ENCODE results near the gene PRSS21. TPM values are rescaled to one million over a fixed set of nuclear protein-coding genes. Genes with fewer than 3 reads are reported as not detected.

The PRSS21 gene
- total RNA-seq, 2 experiments from 2014 or later, result 68.7 to 69.6 TPM

- DNase-seq (ENCODE audit: low spot score), result no peak
- POLR2A ChIA-PET, result no interaction called here
Observed at GRCh38 chr16:2860826-2861567, 44.0 kb downstream of the PRSS21 start.

GRCh38 chr16:2865651-2866050, 48.6 kb downstream of the PRSS21 start:
- Histone ChIP-seq H2AFZ (ENCODE audit: low read length) (no peak overlapping the region), H3K79me2 (ENCODE audit: insufficient read depth, low read depth, low read length) (no peaks in the 10 kb centered on the region), H3K9me3 (ENCODE audit: low read length) (no peaks in the 10 kb centered on the region), H3K36me3 (ENCODE audit: insufficient read depth, low read length) (no peaks in the 10 kb centered on the region), H3K4me1 (ENCODE audit: insufficient read depth, low read length, poor library complexity, severe bottlenecking) (peaks cover 7% of the 10 kb centered on the region), H3K27ac (ENCODE audit: low read depth, low read length, poor library complexity, severe bottlenecking) (no peak overlapping the region), H3K9me2 (ENCODE audit: insufficient read depth, low read length) (no peaks in the 10 kb centered on the region), H3K4me3 (ENCODE audit: low read depth, low read length, poor library complexity, severe bottlenecking) (no peak overlapping the region), H3K4me2 (ENCODE audit: low read length) (no peak overlapping the region), H4K20me1 (ENCODE audit: insufficient read depth, low read length) (no peaks in the 10 kb centered on the region)
- no TSS peak for BruUV-seq (replicated peaks)
- TF ChIP-seq EZH2phosphoT487 (IDR thresholded peaks at IDR 0.05; ENCODE audit: borderline replicate concordance, low read depth, low read length) (no peak), CTCF (conservative IDR thresholded peaks at IDR 0.05; ENCODE audit: low read length) (no peak)
- ChIA-PET CTCF (ENCODE audit: unreplicated experiment) (interaction anchor here (0.6 kb wide), 1 partner anchor 71 kb away, joined by 3 read pairs; no protein-coding TSS in a partner anchor), POLR2A (no interaction called here)
- DNase-seq (ENCODE audit: low spot score), result no peak
- intact Hi-C loops (cut with micrococcal nuclease; ENCODE audit: unreplicated experiment), result no loop called here

More at GRCh38 chr16:2860826-2861567, 44.0 kb downstream of the PRSS21 start:
- CTCF ChIA-PET (ENCODE audit: unreplicated experiment), result no interaction called here
- BruUV-seq (replicated peaks), result no TSS peak
- no peaks in the 10 kb centered on the region for H3K9me3 ChIP-seq (ENCODE audit: low read length)
- H3K4me3 ChIP-seq (ENCODE audit: low read depth, low read length, poor library complexity, severe bottlenecking), result no peak overlapping the region
- no peak for TF ChIP-seq CTCF (conservative IDR thresholded peaks at IDR 0.05; ENCODE audit: low read length)
- no peak for TF ChIP-seq EZH2phosphoT487 (IDR thresholded peaks at IDR 0.05; ENCODE audit: borderline replicate concordance, low read depth, low read length)
- intact Hi-C loops (cut with micrococcal nuclease; ENCODE audit: unreplicated experiment), result no loop called here
- H2AFZ ChIP-seq (ENCODE audit: low read length), result no peak overlapping the region
- no peaks in the 10 kb centered on the region for H3K9me2 ChIP-seq (ENCODE audit: insufficient read depth, low read length)
- H3K79me2 ChIP-seq (ENCODE audit: insufficient read depth, low read depth, low read length), result no peaks in the 10 kb centered on the region
- H3K4me2 ChIP-seq (ENCODE audit: low read length), result no peak overlapping the region
- no peaks in the 10 kb centered on the region for H3K4me1 ChIP-seq (ENCODE audit: insufficient read depth, low read length, poor library complexity, severe bottlenecking)
- H3K36me3 ChIP-seq (ENCODE audit: insufficient read depth, low read length), result no peaks in the 10 kb centered on the region
- no peak overlapping the region for H3K27ac ChIP-seq (ENCODE audit: low read depth, low read length, poor library complexity, severe bottlenecking)
- no peaks in the 10 kb centered on the region for H4K20me1 ChIP-seq (ENCODE audit: insufficient read depth, low read length)

GRCh38 chr16:2866431-2866830, 49.4 kb downstream of the PRSS21 start:
- peaks cover 7% of the 10 kb centered on the region for H3K4me1 ChIP-seq (ENCODE audit: insufficient read depth, low read length, poor library complexity, severe bottlenecking)
- no peaks in the 10 kb centered on the region for H3K9me2 ChIP-seq (ENCODE audit: insufficient read depth, low read length)
- H3K36me3 ChIP-seq (ENCODE audit: insufficient read depth, low read length), result no peaks in the 10 kb centered on the region
- POLR2A ChIA-PET, result no interaction called here
- no peak overlapping the region for H3K4me2 ChIP-seq (ENCODE audit: low read length)
- TF ChIP-seq EZH2phosphoT487 (IDR thresholded peaks at IDR 0.05; ENCODE audit: borderline replicate concordance, low read depth, low read length), result no peak
- no peak for TF ChIP-seq CTCF (conservative IDR thresholded peaks at IDR 0.05; ENCODE audit: low read length)
- H4K20me1 ChIP-seq (ENCODE audit: insufficient read depth, low read length), result no peaks in the 10 kb centered on the region
- H2AFZ ChIP-seq (ENCODE audit: low read length), result no peak overlapping the region
- H3K9me3 ChIP-seq (ENCODE audit: low read length), result no peaks in the 10 kb centered on the region
- H3K4me3 ChIP-seq (ENCODE audit: low read depth, low read length, poor library complexity, severe bottlenecking), result no peak overlapping the region
- intact Hi-C loops (cut with micrococcal nuclease; ENCODE audit: unreplicated experiment), result no loop called here
- H3K79me2 ChIP-seq (ENCODE audit: insufficient read depth, low read depth, low read length), result no peaks in the 10 kb centered on the region
- CTCF ChIA-PET (ENCODE audit: unreplicated experiment), result no interaction called here
- no peak for DNase-seq (ENCODE audit: low spot score)
- BruUV-seq (replicated peaks), result no TSS peak
- H3K27ac ChIP-seq (ENCODE audit: low read depth, low read length, poor library complexity, severe bottlenecking), result no peak overlapping the region
